HG03045 (cell line): ENCODE measurements around the gene UBFD1.
"Not testable (repeated sequence)": the region's sequence is repeated elsewhere in the genome, so short reads cannot be mapped to it uniquely, and the experiment has no call there.

Experiments
- ATAC-seq: cut with Tn5 transposase; IDR thresholded peaks from one replicate; pipeline ENCODE4 v1.9.1; 2021; ENCODE audit warnings: mild to moderate bottlenecking, moderate library complexity; ENCODE audit not compliant: unreplicated experiment

UBFD1 gene

GRCh38 chr16:23556881-23557778 lies at the start of gene UBFD1, which contains the start of gene EARS2:
TSS of gene UBFD1 (plus strand) at chr16:23557727. CDS start at chr16:23557743, 16 bp downstream.
TSS of gene EARS2 (minus strand) at chr16:23557350. CDS start at chr16:23557343, 7 bp downstream.
- ATAC-seq: peak; percentile 90

GRCh38 chr16:23508589-23509440 lies 48.7 kb upstream of the UBFD1 start:
- ATAC-seq: no peak

- ATAC-seq: no peak
Observed at GRCh38 chr16:23509441-23509754, 48.1 kb upstream of the UBFD1 start.

- no peak for ATAC-seq
Observed at GRCh38 chr16:23509782-23510163, 47.8 kb upstream of the UBFD1 start.

- peak; percentile 75 for ATAC-seq
Observed at GRCh38 chr16:23510164-23510914, 47.2 kb upstream of the UBFD1 start, which contains the start of gene GGA2. TSS of gene GGA2 (minus strand) at chr16:23510494. CDS start at chr16:23510411, 83 bp downstream.

GRCh38 chr16:23510915-23511270 lies 46.6 kb upstream of the UBFD1 start:
- not testable (repeated sequence) for ATAC-seq

- ATAC-seq: no peak
Observed at GRCh38 chr16:23511731-23512130, 45.8 kb upstream of the UBFD1 start.

GRCh38 chr16:23512168-23512695 lies 45.3 kb upstream of the UBFD1 start:
- no peak for ATAC-seq

GRCh38 chr16:23514381-23515152 lies 43.0 kb upstream of the UBFD1 start:
- no peak for ATAC-seq

GRCh38 chr16:23515881-23516280 lies 41.6 kb upstream of the UBFD1 start:
- no peak for ATAC-seq

GRCh38 chr16:23516366-23517137 lies 41.0 kb upstream of the UBFD1 start:
- ATAC-seq: no peak

GRCh38 chr16:23518435-23518891 lies 39.1 kb upstream of the UBFD1 start:
- ATAC-seq: peak; percentile 60

- no peak for ATAC-seq
Observed at GRCh38 chr16:23519282-23519681, 38.2 kb upstream of the UBFD1 start.

- no peak for ATAC-seq
Observed at GRCh38 chr16:23520500-23520899, 37.0 kb upstream of the UBFD1 start.

GRCh38 chr16:23521037-23521743 lies 36.3 kb upstream of the UBFD1 start:
- ATAC-seq: no peak

GRCh38 chr16:23521965-23522364 lies 35.6 kb upstream of the UBFD1 start:
- no peak for ATAC-seq

GRCh38 chr16:23523321-23523720 lies 34.2 kb upstream of the UBFD1 start:
- no peak for ATAC-seq

- no peak for ATAC-seq
Observed at GRCh38 chr16:23523876-23524385, 33.6 kb upstream of the UBFD1 start.
